ENCODE measurements around the gene PRR19. TPM values are rescaled to one million over a fixed set of nuclear protein-coding genes. Genes with fewer than 3 reads are reported as not detected.
"Not testable (repeated sequence)": the region's sequence is repeated elsewhere in the genome, so short reads cannot be mapped to it uniquely, and the experiment has no call there.

The PRR19 gene
- total RNA-seq, 2 experiments from 2014 or later, result 0.89 to 1.1 TPM

DNA sequence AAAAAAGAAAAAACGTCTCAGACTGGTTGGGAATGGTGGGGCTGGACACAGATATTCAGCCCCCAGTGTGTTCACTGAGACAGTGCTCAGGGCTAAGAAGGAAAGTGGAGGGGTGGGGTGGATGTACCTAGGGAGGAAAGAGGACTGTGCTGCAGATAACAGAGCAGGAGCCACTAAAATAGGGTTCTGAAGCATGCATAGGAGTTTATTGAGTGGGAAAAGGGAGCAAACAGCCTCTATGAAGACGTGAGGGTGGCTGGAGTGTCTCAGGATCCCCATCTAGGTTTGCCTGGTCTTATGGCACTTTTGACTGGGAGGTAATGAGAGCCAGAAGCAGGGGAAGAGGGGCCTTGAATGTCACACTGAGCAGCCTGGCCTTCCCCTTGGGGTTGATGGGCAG lies 26.9 kb downstream of the PRR19 start:
- no peak for ATAC-seq
- DNase-seq, result no peak
- no peaks in the 10 kb centered on the region for H3K36me3 Mint-ChIP-seq
- CTCF ChIA-PET, result interaction anchor here (2.1 kb wide), 1 partner anchor 220 kb away, joined by 7 read pairs; no protein-coding TSS in a partner anchor
- H3K27ac Mint-ChIP-seq, result no peak overlapping the region
- peaks cover 15% of the 10 kb centered on the region for H3K4me1 Mint-ChIP-seq
- no peaks in the 10 kb centered on the region for H3K9me3 Mint-ChIP-seq (ENCODE audit: low read depth)
- peaks cover 6% of the 10 kb centered on the region for H3K27me3 Mint-ChIP-seq
- H3K4me3 Mint-ChIP-seq, result no peak overlapping the region

DNA sequence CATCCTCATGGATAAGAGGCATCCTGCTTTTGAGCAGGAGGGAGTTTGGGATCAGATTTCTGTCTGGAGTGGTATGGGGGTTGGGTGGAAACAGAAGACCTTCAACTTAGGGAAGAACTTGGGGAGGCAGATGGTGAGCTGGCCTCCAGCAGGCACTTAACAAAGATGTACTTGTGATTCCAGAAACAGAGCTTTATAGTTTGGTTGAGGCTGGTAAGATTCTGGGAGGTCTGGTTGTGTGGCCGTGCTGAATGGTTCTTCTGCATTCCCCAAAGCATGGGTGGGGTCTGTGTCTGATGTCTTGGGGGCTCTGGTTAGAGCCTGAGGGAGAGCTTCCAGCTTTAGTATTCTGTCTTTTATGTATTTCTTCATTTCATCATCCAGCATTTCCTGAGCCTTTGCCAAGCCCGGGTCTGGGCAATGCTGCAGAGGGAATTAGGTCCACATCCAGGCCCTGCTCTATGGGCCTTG lies 28.3 kb downstream of the PRR19 start:
- H3K4me1 Mint-ChIP-seq, result peaks cover 10% of the 10 kb centered on the region
- H3K9me3 Mint-ChIP-seq (ENCODE audit: low read depth), result no peaks in the 10 kb centered on the region
- no peaks in the 10 kb centered on the region for H3K36me3 Mint-ChIP-seq
- no peak for ATAC-seq
- DNase-seq, result no peak
- H3K27me3 Mint-ChIP-seq, result peaks cover under 1% of the 10 kb centered on the region
- CTCF ChIA-PET, result interaction anchor here (0.9 to 1.5 kb wide), 2 partner anchors 90 to 221 kb away, joined by 3 read pairs; no protein-coding TSS in a partner anchor
- no peak overlapping the region for H3K4me3 Mint-ChIP-seq
- no peak overlapping the region for H3K27ac Mint-ChIP-seq

DNA sequence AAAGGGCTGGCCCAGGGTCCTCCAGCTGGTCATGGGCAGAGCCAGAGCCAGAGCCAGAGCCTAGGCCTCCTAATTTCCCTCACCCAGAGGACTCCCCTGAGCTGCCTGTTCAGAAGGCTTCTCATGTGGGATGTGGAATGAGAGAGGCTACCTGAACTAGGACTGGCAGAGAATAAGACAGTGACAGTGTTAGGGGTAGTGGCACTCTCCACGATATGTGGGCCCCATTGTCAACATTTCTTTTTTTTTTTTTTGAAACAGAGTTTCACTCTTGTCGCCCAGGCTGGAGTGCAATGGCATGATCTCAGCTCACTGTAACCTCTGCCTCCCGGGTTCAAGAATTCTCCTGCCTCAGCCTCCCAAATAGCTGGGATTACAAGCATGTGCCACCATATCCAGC lies 29.4 kb downstream of the PRR19 start:
- not testable (repeated sequence) for H3K36me3 Mint-ChIP-seq; H3K27ac Mint-ChIP-seq; H3K4me1 Mint-ChIP-seq; ATAC-seq; H3K9me3 Mint-ChIP-seq (ENCODE audit: low read depth); DNase-seq; H3K4me3 Mint-ChIP-seq; H3K27me3 Mint-ChIP-seq
- CTCF ChIA-PET, result interaction anchor here (0.8 to 1.5 kb wide), 2 partner anchors 198 to 222 kb away, joined by 3 read pairs; no protein-coding TSS in a partner anchor

DNA sequence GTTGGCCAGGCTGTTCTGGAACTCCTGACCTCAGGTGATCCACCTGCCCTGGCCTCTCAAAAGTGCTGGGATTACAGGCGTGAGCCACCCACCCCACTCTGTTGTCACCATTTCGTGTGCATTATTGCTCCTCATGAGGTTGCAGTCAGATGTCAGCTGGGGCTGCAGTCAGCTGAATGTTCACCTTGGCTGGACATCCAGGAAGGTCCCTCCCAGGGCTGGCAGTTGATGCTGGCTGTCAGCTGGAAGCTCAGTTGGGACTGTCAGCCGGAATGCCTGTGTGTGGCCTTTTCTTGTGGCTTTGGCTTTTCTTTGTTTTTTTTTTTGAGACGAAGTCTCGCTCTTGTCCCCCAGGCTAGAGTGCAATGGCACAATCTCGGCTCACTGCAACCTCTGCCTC lies 30.1 kb downstream of the PRR19 start:
- DNase-seq, result no peak
- peaks cover 1% of the 10 kb centered on the region for H3K4me1 Mint-ChIP-seq
- H3K36me3 Mint-ChIP-seq, result no peaks in the 10 kb centered on the region
- no peak overlapping the region for H3K4me3 Mint-ChIP-seq
- CTCF ChIA-PET, result interaction anchor here (0.8 to 1.1 kb wide), 2 partner anchors 199 to 297 kb away, joined by 3 to 4 read pairs; no protein-coding TSS in a partner anchor
- H3K27ac Mint-ChIP-seq, result no peak overlapping the region
- no peaks in the 10 kb centered on the region for H3K27me3 Mint-ChIP-seq
- H3K9me3 Mint-ChIP-seq (ENCODE audit: low read depth), result no peaks in the 10 kb centered on the region
- no peak for ATAC-seq

DNA sequence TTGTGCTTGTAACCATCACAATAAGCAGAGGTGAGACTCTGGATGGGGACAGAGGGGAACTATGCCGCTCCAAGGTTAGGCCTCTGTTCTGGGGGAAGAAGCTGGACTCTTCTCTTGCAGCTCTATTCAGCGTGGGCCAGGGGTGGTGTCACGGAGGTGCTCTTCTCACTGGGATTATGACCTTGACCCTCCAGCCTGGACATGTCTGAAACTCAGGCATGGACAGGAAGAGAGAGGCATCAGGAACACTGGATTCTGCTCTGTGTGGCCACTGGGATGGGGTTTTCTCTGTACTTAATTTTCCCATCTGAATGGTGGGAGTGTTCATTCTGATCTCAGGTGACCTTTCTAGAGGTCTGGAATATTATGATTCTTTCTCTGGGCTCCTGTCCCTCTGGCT lies 31.1 kb downstream of the PRR19 start:
- DNase-seq (no peak), ATAC-seq (no peak)
- no peaks in the 10 kb centered on the region for H3K27me3 Mint-ChIP-seq
- no peaks in the 10 kb centered on the region for H3K4me1 Mint-ChIP-seq
- no peaks in the 10 kb centered on the region for H3K36me3 Mint-ChIP-seq
- CTCF ChIA-PET, result interaction anchor here (1.1 kb wide), 1 partner anchor 298 kb away, joined by 4 read pairs; no protein-coding TSS in a partner anchor
- H3K4me3 Mint-ChIP-seq, result no peak overlapping the region
- H3K27ac Mint-ChIP-seq, result no peak overlapping the region
- H3K9me3 Mint-ChIP-seq (ENCODE audit: low read depth), result no peaks in the 10 kb centered on the region

DNA sequence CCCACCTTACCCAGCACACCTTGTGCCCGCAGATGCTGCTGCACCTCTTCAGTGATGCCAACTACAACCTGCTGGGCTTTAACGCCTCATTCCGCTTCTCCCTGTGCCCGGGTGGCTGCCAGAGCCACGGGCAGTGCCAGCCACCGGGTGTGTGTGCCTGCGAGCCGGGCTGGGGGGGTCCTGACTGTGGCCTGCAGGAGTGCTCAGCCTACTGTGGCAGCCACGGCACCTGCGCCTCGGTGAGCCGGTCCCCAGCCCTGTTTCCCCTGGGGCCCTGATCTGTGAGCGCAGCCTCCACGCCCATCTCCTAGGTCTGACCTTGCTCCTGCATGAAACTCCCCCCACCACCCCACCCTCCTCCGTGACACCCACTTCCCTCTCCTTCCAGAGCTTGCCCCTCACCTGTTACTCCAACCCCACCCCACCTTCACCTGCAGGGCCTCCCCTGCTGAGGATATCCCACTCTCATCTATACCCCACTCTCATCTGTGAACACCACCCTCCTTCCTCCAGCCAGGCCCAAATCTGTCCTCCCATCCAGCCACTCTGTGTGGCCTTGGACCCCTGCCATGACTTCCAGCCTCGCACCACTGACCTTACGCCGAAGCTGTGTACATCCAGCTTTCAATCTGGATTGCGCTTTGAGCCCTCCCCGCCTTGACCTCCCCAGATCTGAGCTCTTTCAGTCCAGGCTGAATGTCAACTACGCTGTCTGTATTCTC lies 32.2 kb downstream of the PRR19 start:
- Mint-ChIP-seq H3K36me3 (no peaks in the 10 kb centered on the region), H3K4me3 (no peak overlapping the region), H3K4me1 (no peaks in the 10 kb centered on the region), H3K27me3 (no peaks in the 10 kb centered on the region), H3K9me3 (ENCODE audit: low read depth) (no peaks in the 10 kb centered on the region), H3K27ac (no peak overlapping the region)
- CTCF ChIA-PET, result no interaction called here
- no peak for ATAC-seq
- no peak for DNase-seq

DNA sequence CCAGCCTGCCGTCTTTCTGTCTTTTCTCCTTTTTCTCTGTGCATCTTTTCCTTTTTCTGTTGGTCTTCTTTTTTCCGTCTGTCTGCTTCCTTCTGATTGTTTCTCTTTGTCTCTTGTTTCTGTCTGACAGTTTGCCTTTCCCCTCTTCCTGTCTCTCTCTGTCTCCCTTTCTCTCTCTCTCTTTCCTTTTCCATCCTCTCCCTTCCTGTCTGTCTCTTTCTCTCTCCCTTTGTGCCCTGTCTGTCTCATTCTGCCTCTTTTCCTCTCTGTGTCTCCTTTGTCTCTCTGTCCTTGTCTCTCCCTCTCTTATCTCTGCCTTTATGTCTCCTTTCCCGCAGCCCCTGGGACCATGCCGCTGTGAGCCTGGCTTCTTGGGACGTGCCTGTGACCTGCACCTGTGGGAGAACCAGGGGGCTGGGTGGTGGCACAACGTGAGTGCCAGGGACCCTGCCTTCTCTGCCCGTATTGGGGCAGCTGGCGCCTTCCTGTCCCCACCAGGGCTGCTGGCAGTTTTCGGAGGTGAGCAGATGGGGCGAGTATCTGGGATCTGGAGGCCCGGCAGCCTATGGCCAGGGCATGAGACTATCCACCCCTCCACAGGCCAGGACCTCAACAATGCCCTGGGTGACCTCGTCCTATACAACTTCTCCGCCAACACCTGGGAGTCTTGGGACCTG lies 32.9 kb downstream of the PRR19 start:
- no peak for DNase-seq
- ATAC-seq, result no peak
- CTCF ChIA-PET, result no interaction called here
- Mint-ChIP-seq H3K36me3 (no peaks in the 10 kb centered on the region), H3K4me1 (no peaks in the 10 kb centered on the region), H3K9me3 (ENCODE audit: low read depth) (no peaks in the 10 kb centered on the region), H3K27ac (no peak overlapping the region), H3K4me3 (no peak overlapping the region), H3K27me3 (no peaks in the 10 kb centered on the region)

DNA sequence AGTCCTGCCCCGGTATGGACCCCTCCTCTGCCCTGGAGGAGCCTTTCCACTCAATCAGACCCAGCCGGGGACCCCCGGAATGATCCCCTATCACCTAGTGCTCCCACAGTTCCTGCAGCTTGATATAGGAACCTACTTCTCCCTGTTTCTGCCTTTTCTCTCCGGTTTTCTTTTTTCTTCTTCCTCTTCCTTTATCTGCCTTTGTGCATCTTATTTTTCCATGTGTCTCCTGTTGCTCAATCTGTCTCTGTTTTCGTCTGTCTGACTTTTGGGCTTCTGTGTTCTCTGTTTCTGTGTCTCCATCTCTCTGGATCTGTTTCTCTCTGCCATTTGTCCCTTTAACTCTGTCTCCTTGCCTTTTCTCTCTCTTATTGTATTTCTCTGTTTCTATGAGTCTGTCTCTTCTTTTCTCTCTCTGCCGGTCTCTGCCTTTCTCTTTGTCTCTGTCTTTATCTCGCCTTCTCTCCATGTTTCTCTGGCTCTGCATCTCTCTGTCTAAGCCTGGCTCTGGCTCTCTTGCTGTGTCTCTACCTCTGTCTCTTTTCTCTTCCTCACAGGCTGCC lies 33.5 kb downstream of the PRR19 start:
- Mint-ChIP-seq H3K36me3 (no peaks in the 10 kb centered on the region), H3K27ac (no peak overlapping the region), H3K4me3 (no peak overlapping the region), H3K27me3 (no peaks in the 10 kb centered on the region), H3K4me1 (no peaks in the 10 kb centered on the region), H3K9me3 (ENCODE audit: low read depth) (no peaks in the 10 kb centered on the region)
- ATAC-seq (no peak), DNase-seq (no peak)
- CTCF ChIA-PET, result no interaction called here

DNA sequence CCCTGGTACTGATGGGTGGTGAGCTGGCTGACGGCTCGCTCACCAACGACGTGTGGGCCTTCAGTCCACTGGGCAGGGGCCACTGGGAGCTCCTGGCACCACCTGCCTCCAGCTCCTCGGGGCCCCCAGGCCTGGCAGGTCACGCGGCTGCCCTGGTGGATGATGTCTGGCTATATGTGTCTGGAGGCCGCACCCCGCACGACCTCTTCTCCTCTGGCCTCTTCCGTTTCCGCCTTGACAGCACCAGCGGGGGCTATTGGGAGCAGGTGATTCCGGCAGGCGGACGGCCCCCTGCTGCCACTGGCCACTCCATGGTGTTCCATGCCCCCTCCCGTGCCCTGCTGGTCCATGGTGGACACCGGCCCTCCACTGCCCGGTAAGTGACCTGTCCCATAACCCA lies 34.0 kb downstream of the PRR19 start:
- no peak for DNase-seq
- H3K27me3 Mint-ChIP-seq, result no peaks in the 10 kb centered on the region
- H3K36me3 Mint-ChIP-seq, result no peaks in the 10 kb centered on the region
- H3K9me3 Mint-ChIP-seq (ENCODE audit: low read depth), result no peaks in the 10 kb centered on the region
- H3K27ac Mint-ChIP-seq, result no peak overlapping the region
- no peak for ATAC-seq
- no peaks in the 10 kb centered on the region for H3K4me1 Mint-ChIP-seq
- CTCF ChIA-PET, result no interaction called here
- no peak overlapping the region for H3K4me3 Mint-ChIP-seq

DNA sequence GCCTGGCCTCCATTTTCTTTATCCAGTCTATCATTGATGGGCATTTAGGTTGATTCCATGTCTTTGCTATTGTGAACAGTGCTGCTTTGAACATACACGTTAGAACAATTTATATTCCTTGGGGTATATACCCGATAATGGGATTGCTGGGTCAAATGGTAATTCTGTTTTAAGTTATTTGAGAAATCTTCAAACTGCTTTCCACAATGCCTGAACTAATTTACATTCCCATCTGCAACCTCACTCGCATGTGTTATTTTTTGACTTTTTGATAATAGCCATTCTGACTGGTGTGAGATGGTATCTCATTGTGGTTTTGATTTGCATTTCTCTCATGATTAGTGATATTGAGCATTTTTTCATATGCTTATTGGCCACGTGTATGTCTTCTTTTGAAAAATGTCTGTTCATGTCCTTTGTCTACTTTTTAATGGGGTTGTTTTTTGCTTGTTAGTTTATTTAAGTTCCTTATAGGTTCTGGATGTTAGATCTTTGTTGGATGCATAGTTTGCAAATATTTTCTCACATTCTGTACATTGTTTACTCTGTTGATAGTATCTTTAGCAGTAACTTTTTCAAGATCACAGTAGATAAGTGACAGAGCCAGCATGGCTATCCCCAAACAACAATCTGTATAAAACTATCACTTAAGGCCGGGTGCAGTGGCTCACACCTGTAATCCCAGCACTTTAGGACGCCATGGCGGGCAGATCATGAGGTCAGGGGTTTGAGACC lies 37.4 kb downstream of the PRR19 start:
- ATAC-seq, result not testable (repeated sequence)

DNA sequence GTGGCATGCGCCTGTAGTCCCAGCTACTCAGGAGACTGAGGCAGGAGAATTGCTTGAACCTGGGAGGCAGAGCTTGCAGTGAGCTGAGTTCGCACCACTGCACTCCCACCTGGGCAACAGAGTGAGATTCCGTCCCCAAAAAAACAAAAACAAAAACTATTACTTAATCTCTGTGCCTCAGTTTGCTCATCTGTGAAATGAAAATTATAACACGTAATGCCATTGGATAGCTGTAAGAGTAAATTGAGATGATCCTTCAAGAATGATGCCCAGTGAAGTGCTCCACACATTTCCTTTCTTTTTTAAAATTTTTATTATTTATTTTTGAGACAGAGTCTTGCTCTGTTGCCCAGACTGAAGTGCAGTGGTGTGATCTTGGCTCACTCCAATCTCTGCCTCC lies 38.0 kb downstream of the PRR19 start:
- DNase-seq; H3K36me3 Mint-ChIP-seq; H3K27me3 Mint-ChIP-seq; H3K4me3 Mint-ChIP-seq; ATAC-seq; H3K9me3 Mint-ChIP-seq (ENCODE audit: low read depth); H3K4me1 Mint-ChIP-seq; H3K27ac Mint-ChIP-seq; CTCF ChIA-PET: not testable (repeated sequence)

More for the DNA sequence above, 37.4 kb downstream of the PRR19 start:
- H3K36me3 Mint-ChIP-seq; H3K9me3 Mint-ChIP-seq (ENCODE audit: low read depth); H3K27me3 Mint-ChIP-seq; H3K27ac Mint-ChIP-seq; H3K4me1 Mint-ChIP-seq; H3K4me3 Mint-ChIP-seq; DNase-seq; CTCF ChIA-PET: not testable (repeated sequence)

DNA sequence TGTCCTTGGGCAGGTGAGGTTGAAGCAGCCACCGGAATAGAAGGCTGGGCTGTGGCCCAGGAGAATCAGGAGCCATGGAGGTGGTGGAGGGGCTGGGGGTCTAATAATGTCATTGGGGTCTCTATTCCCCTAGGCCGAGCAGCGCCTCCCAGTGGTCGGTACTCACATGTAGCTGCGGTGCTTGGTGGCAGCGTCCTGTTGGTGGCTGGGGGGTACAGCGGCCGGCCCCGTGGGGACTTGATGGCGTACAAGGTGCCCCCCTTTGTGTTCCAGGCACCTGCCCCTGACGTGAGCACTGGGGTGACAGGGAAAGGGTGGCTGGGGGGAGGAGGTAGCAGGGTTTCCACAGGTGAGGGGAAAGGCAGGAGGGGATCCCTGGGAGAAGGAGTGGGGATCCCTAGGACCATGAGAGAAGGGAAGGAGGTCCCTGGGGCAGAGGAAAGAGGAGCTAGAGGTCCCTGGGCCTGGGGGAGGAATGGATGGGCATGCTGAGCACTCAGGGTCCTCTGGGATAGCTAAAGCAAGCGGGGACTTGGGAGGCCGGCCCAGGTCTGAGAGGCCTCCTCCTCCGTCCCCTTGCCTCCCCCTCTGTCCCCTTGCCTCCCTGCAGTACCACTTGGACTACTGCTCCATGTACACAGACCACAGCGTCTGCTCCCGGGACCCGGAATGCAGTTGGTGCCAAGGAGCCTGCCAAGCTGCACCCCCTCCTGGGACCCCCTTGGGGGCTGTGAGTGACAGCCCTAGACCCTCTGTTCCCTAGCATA lies 41.6 kb downstream of the PRR19 start:
- DNase-seq (no peak), ATAC-seq (no peak)
- no peak overlapping the region for H3K27ac Mint-ChIP-seq
- no peak overlapping the region for H3K4me3 Mint-ChIP-seq
- H3K9me3 Mint-ChIP-seq (ENCODE audit: low read depth), result no peaks in the 10 kb centered on the region
- H3K4me1 Mint-ChIP-seq, result no peaks in the 10 kb centered on the region
- H3K36me3 Mint-ChIP-seq, result no peaks in the 10 kb centered on the region
- no peaks in the 10 kb centered on the region for H3K27me3 Mint-ChIP-seq
- CTCF ChIA-PET, result interaction anchor here (0.5 to 1.3 kb wide), 3 partner anchors 22 to 309 kb away, joined by 3 read pairs; no protein-coding TSS in a partner anchor

Data from activated CD8-positive, alpha-beta memory T cell treated with anti-CD3 and anti-CD28 coated beads, Interleukin-2, amount 10 ng/mL, durations not matched to agents 7 days and 5 days (primary cell).